WERI-Rb-1 (cell line): ENCODE results near the gene PAOX.

Experiments
- DNase-seq: peaks from one replicate; pipeline ENCODE4 v3.0.0-alpha.2; 2020
- H3K27ac ChIP-seq: fragments of 250-450 bp; sonication (Bioruptor Pico); 2 replicates; pipeline ENCODE4 v1.5.1; 2020; ENCODE audit warnings: mild to moderate bottlenecking, moderate library complexity
- H3K27me3 ChIP-seq: fragments of 250-450 bp; sonication (Bioruptor Pico); 2 replicates; pipeline ENCODE4 v1.5.1; 2021; ENCODE audit warnings: mild to moderate bottlenecking, low read depth, moderate library complexity; ENCODE audit not compliant: insufficient read depth, severe bottlenecking
- H3K36me3 ChIP-seq: fragments of 250-450 bp; sonication (Bioruptor Pico); 2 replicates; pipeline ENCODE4 v1.5.1; 2020; ENCODE audit warnings: mild to moderate bottlenecking, moderate library complexity
- H3K4me3 ChIP-seq: 2 replicates; pipeline ENCODE4 v1.5.1; 2011; ENCODE audit warnings: low read depth, mild to moderate bottlenecking, control low read depth, low read length
- H3K9me3 ChIP-seq: fragments of 250-450 bp; sonication (Bioruptor Pico); 2 replicates; pipeline ENCODE4 v1.5.1; 2021; ENCODE audit warnings: mild to moderate bottlenecking, moderate library complexity; ENCODE audit not compliant: severe bottlenecking
- TF ChIP-seq, protein P1 (sequence below): IDR thresholded peaks from 2 replicates; pipeline ENCODE4 v1.5.1; 2011; ENCODE audit warnings: low read depth, mild to moderate bottlenecking, control low read depth, inconsistent platforms, low read length

The PAOX gene

GRCh38 chr10:133396035-133396624 is 17.1 kb downstream of the PAOX start:
- no peak for DNase-seq
- Histone ChIP-seq H3K4me3 (no peak overlapping the region), H3K27me3 (no peaks in the 10 kb centered on the region), H3K36me3 (peaks cover 45% of the 10 kb centered on the region), H3K9me3 (no peaks in the 10 kb centered on the region), H3K27ac (no peak overlapping the region)
- TF ChIP-seq, protein P1, sequence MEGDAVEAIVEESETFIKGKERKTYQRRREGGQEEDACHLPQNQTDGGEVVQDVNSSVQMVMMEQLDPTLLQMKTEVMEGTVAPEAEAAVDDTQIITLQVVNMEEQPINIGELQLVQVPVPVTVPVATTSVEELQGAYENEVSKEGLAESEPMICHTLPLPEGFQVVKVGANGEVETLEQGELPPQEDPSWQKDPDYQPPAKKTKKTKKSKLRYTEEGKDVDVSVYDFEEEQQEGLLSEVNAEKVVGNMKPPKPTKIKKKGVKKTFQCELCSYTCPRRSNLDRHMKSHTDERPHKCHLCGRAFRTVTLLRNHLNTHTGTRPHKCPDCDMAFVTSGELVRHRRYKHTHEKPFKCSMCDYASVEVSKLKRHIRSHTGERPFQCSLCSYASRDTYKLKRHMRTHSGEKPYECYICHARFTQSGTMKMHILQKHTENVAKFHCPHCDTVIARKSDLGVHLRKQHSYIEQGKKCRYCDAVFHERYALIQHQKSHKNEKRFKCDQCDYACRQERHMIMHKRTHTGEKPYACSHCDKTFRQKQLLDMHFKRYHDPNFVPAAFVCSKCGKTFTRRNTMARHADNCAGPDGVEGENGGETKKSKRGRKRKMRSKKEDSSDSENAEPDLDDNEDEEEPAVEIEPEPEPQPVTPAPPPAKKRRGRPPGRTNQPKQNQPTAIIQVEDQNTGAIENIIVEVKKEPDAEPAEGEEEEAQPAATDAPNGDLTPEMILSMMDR = no peak

DNA sequence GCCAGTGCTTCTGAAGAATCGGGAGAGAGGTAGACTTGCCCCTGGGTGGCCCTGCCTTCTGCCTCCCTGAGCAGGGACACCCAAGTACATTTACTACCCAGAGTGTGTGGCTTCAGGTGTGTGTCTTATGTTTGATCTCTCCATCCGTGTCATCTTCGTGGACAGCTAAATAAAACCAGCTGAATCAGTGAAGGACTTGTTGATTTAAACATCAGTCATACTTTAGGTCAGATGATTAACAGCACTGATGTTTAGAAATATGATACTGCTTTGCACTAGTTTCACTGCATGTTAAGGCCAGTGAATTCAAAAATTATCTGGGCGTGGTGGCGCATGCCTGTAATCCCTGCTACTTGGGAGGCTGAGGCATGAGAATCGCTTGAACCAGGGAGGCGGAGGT is 18.9 kb downstream of the PAOX start:
- DNase-seq = no peak
- Histone ChIP-seq H3K4me3 (no peak overlapping the region), H3K27me3 (no peaks in the 10 kb centered on the region), H3K36me3 (peaks cover 56% of the 10 kb centered on the region), H3K27ac (no peak overlapping the region), H3K9me3 (no peaks in the 10 kb centered on the region)
- TF ChIP-seq, protein P1 = no peak

GRCh38 chr10:133399123-133399601 is 20.1 kb downstream of the PAOX start:
- Histone ChIP-seq H3K36me3 (peaks cover 59% of the 10 kb centered on the region), H3K27ac (no peak overlapping the region), H3K9me3 (no peaks in the 10 kb centered on the region), H3K27me3 (no peaks in the 10 kb centered on the region), H3K4me3 (no peak overlapping the region)
- TF ChIP-seq, protein P1 = no peak
- no peak for DNase-seq

DNA sequence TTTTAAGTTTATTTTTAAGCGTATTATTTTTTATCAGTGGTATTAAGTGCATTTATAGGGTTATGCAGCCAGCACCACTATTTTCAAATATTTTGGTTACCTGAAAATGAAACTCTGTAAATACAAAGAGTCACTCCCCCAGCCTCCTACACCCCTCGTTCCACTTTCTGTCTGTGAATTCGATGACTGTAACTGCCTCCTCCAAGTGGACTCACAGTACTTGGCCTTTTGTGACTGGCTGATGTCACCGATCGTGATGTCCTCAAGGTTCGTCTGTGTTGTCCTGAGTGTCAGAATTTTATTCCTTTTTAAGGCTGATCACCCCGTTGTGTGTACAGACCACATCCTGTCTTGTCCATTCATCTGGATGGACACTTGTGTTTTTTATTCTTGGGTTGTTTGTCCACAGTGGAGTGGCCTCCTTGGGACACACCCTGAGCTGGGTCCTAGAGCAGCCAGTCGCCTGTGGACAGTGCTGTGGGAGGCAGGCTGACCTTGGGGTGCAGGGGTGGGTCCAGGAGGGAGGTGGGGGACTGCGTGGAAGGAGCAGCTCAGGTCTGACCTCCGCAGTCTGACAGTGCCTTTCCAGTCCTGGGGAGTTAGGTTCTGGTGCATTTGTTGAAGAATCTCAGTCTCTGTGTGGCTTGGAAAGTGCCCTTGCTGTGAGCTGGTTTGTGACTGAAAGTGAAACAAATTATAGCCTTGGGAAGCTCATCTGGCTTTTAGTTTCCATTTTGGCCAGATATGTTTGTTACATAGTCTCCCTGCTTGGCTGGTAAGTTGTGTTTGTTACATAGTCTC is 21.8 kb downstream of the PAOX start:
- TF ChIP-seq, protein P1 = no peak
- Histone ChIP-seq H3K9me3 (no peaks in the 10 kb centered on the region), H3K4me3 (no peak overlapping the region), H3K27me3 (no peaks in the 10 kb centered on the region), H3K27ac (no peak overlapping the region), H3K36me3 (peaks cover 62% of the 10 kb centered on the region)
- DNase-seq = no peak

DNA sequence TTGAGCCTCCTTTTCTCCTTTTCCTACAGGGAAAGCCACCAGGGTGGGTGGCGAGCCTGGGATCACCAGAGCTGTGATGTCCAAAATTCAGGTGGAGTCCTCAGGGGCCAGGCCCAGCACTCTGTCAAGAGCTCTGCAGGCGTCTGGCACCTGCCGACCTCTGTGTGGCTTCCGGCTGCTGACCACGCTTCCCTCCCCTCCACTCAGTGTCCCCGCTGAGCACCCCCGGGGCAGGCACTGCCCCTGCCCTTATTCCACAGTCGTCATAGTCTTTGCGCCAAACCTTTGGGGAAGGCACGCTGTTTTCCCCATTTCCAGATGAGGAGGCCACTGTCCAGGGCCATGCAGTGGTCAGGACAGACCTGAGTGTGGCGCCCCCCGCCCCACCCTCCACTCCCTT is 22.4 kb downstream of the PAOX start:
- H3K36me3 ChIP-seq = peaks cover 60% of the 10 kb centered on the region
- H3K27me3 ChIP-seq = no peaks in the 10 kb centered on the region
- no peak overlapping the region for H3K27ac ChIP-seq
- no peak for DNase-seq
- no peak overlapping the region for H3K4me3 ChIP-seq
- TF ChIP-seq, protein P1 = no peak
- H3K9me3 ChIP-seq = no peaks in the 10 kb centered on the region
